WTC11 (cell line): Measurements from ENCODE around the gene ASXL3. TPM values are rescaled to one million over a fixed set of nuclear protein-coding genes. Genes with fewer than 3 reads are reported as not detected.

Experiments used
- ATAC-seq: fragments of 200-7000 bp; cut with Tn5 transposase; 2 replicates; pipeline ENCODE4 v1.10.0; 2021; ENCODE audit warnings: mild to moderate bottlenecking, moderate library complexity
- CTCF ChIA-PET: fragments of 300-600 bp; sonication (Branson Sonifier 250); formaldehyde crosslinking; loops from one replicate; lab custom pipeline; 2021; ENCODE audit warnings: antibody characterized with exemption; lab: Charles Lee
- POLR2A ChIA-PET: fragments of 350-600 bp; sonication (Branson Sonifier 250); formaldehyde crosslinking; loops from one replicate; lab custom pipeline; 2021; ENCODE audit warnings: antibody characterized with exemption; lab: Charles Lee
- DNase-seq: peaks from one replicate; pipeline ENCODE4 v3.0.0; 2021; ENCODE audit warnings: low spot score
- H3K27ac Mint-ChIP-seq: 2 replicates; pipeline ENCODE4 v1.8.0; 2021; ENCODE audit warnings: mixed read lengths
- H3K27me3 Mint-ChIP-seq: 2 replicates; pipeline ENCODE4 v1.8.0; 2021; ENCODE audit warnings: low read depth, mild to moderate bottlenecking, moderate library complexity, mixed read lengths
- H3K36me3 Mint-ChIP-seq: 2 replicates; pipeline ENCODE4 v1.8.0; 2021; ENCODE audit warnings: mixed read lengths
- H3K4me1 Mint-ChIP-seq: 2 replicates; pipeline ENCODE4 v1.8.0; 2022; ENCODE audit warnings: mixed read lengths
- H3K4me3 Mint-ChIP-seq: 2 replicates; pipeline ENCODE4 v1.8.0; 2021; ENCODE audit warnings: mild to moderate bottlenecking, moderate library complexity, mixed read lengths
- H3K9me3 Mint-ChIP-seq: 2 replicates; pipeline ENCODE4 v1.8.0; 2021; ENCODE audit warnings: mixed read lengths
- CREM ChIP-seq: sonication (generic); formaldehyde crosslinking; IDR thresholded peaks from 2 replicates; pipeline ENCODE4 v1.8.1; 2022; ENCODE audit warnings: mild to moderate bottlenecking, missing genetic modification reagents, moderate library complexity
- E2F5 ChIP-seq: sonication (generic); formaldehyde crosslinking; IDR thresholded peaks from 2 replicates; pipeline ENCODE4 v1.8.1; 2022; ENCODE audit warnings: mild to moderate bottlenecking, moderate library complexity, missing genetic modification reagents
- ETV6 ChIP-seq: sonication (generic); formaldehyde crosslinking; IDR thresholded peaks from 2 replicates; pipeline ENCODE4 v1.8.1; 2022; ENCODE audit warnings: mild to moderate bottlenecking, missing genetic modification reagents
- FOXP4 ChIP-seq: sonication (generic); formaldehyde crosslinking; IDR thresholded peaks from 2 replicates; pipeline ENCODE4 v1.8.0; 2022; ENCODE audit warnings: mild to moderate bottlenecking, missing genetic modification reagents
- GRHL2 ChIP-seq: fragments of 250-450 bp; sonication (Bioruptor Pico); IDR thresholded peaks from 2 replicates; pipeline ENCODE4 v1.8.0; 2022; ENCODE audit warnings: mild to moderate bottlenecking, moderate library complexity; ENCODE audit not compliant: insufficient replicate concordance, severe bottlenecking
- IRF2 ChIP-seq: sonication (generic); formaldehyde crosslinking; IDR thresholded peaks from 2 replicates; pipeline ENCODE4 v1.8.0; 2022; ENCODE audit warnings: low read depth, missing genetic modification reagents, borderline replicate concordance
- NFYB ChIP-seq: sonication (generic); formaldehyde crosslinking; conservative IDR thresholded peaks from 2 replicates; pipeline ENCODE4 v1.8.0; 2022; ENCODE audit warnings: low read depth, missing genetic modification reagents
- PRRX2 ChIP-seq: fragments of 250-450 bp; sonication (Bioruptor Pico); IDR thresholded peaks from 2 replicates; pipeline ENCODE4 v1.8.0; 2021; ENCODE audit warnings: mild to moderate bottlenecking
- TP53 ChIP-seq: sonication (generic); formaldehyde crosslinking; IDR thresholded peaks from 2 replicates; pipeline ENCODE4 v1.8.1; 2023; ENCODE audit warnings: mild to moderate bottlenecking, missing genetic modification reagents
- ZMAT4 ChIP-seq: fragments of 250-450 bp; sonication (Bioruptor Pico); IDR thresholded peaks from 2 replicates; pipeline ENCODE4 v1.9.0; 2021; ENCODE audit warnings: mild to moderate bottlenecking
- ZNF281 ChIP-seq: sonication (generic); formaldehyde crosslinking; IDR thresholded peaks from 2 replicates; pipeline ENCODE4 v1.8.0; 2023; ENCODE audit warnings: mild to moderate bottlenecking, missing genetic modification reagents
- ZNF317 ChIP-seq: sonication (generic); formaldehyde crosslinking; IDR thresholded peaks from 2 replicates; pipeline ENCODE4 v1.8.1; 2023; ENCODE audit warnings: low read depth, mild to moderate bottlenecking, moderate library complexity, missing genetic modification reagents, borderline replicate concordance
- ZNF396 ChIP-seq: fragments of 250-450 bp; sonication (Bioruptor Pico); IDR thresholded peaks from 2 replicates; pipeline ENCODE4 v1.8.0; 2021; ENCODE audit warnings: mild to moderate bottlenecking, moderate library complexity, borderline replicate concordance
- ZNF425 ChIP-seq: fragments of 250-450 bp; sonication (Bioruptor Pico); conservative IDR thresholded peaks from 2 replicates; pipeline ENCODE4 v1.9.0; 2021; ENCODE audit warnings: mild to moderate bottlenecking
- ZSCAN18 ChIP-seq: fragments of 250-450 bp; sonication (Bioruptor Pico); IDR thresholded peaks from 2 replicates; pipeline ENCODE4 v2.1.2; 2022; ENCODE audit warnings: mild to moderate bottlenecking, moderate library complexity
- total RNA-seq: library from RNA; stranded (reverse); gene quantifications from 3 replicates; pipeline ENCODE4 v1.2.3, GENCODE V29; 2021

ASXL3 gene
- total RNA-seq, 1 experiment from 2014 or later, result 0.35 TPM

GRCh38 chr18:33696332-33697162 is 118.5 kb downstream of the ASXL3 start:
- ChIA-PET CTCF (no interaction called here), POLR2A (no interaction called here)
- no peak for ATAC-seq
- Mint-ChIP-seq H3K27ac (no peak overlapping the region), H3K36me3 (no peaks in the 10 kb centered on the region), H3K4me3 (no peak overlapping the region), H3K9me3 (no peaks in the 10 kb centered on the region)
- TF ChIP-seq E2F5, result no peak
- TF ChIP-seq ZNF396 (CRISPR knock-in tag), result no peak
- TF ChIP-seq NFYB (CRISPR knock-in tag), result no peak
- TF ChIP-seq CREM (CRISPR knock-in tag), result no peak
- no peak for TF ChIP-seq IRF2 (CRISPR knock-in tag)
- no peak for TF ChIP-seq ZNF317 (CRISPR knock-in tag)
- no peak for TF ChIP-seq TP53
- no peak for TF ChIP-seq ETV6 (CRISPR knock-in tag)
- no peak for TF ChIP-seq FOXP4
- no peak for TF ChIP-seq ZNF281 (CRISPR knock-in tag)
- no peak for TF ChIP-seq ZNF425 (CRISPR knock-in tag)
- no peak for TF ChIP-seq ZSCAN18 (CRISPR knock-in tag)
- TF ChIP-seq, all 79 proteins: peak for 0
- Mint-ChIP-seq H3K27me3 (no peaks in the 10 kb centered on the region), H3K4me1 (no peaks in the 10 kb centered on the region)
- DNase-seq, result no peak

- ChIA-PET POLR2A (no interaction called here), CTCF (no interaction called here)
- no peaks in the 10 kb centered on the region for H3K4me1 Mint-ChIP-seq
- H3K4me3 Mint-ChIP-seq, result no peak overlapping the region
- no peaks in the 10 kb centered on the region for H3K9me3 Mint-ChIP-seq
- ATAC-seq (no peak), DNase-seq (no peak)
- H3K36me3 Mint-ChIP-seq, result no peaks in the 10 kb centered on the region
- H3K27ac Mint-ChIP-seq, result no peak overlapping the region
- no peaks in the 10 kb centered on the region for H3K27me3 Mint-ChIP-seq
- TF ChIP-seq PRRX2 (CRISPR knock-in tag) (no peak), ZMAT4 (CRISPR knock-in tag) (no peak), FOXP4 (no peak), GRHL2 (no peak)
Measured at GRCh38 chr18:33697498-33697897, 119.5 kb downstream of the ASXL3 start.
